K562 (cell line): Measurements from ENCODE around the gene HNMT. TPM values are rescaled to one million over a fixed set of nuclear protein-coding genes. Genes with fewer than 3 reads are reported as not detected.
A peak's percentile ranks its signal among the peaks of the same experiment; 100 is the strongest.

Experiments
- CHD4 ChIP-seq: fragments of 200-600 bp; sonication (generic); IDR thresholded peaks from 3 replicates; pipeline ENCODE4 v1.6.1; 2012; ENCODE audit warnings: low read depth, mild to moderate bottlenecking, mixed read lengths, low read length, inconsistent platforms; ENCODE audit not compliant: insufficient read depth, insufficient replicate concordance, poor library complexity, severe bottlenecking
- E4F1 ChIP-seq: fragments of 250-450 bp; sonication (Bioruptor Pico); IDR thresholded peaks from 2 replicates; pipeline ENCODE4 v1.5.0; 2021; ENCODE audit warnings: mild to moderate bottlenecking, borderline replicate concordance
- ETS1 ChIP-seq: conservative IDR thresholded peaks from 2 replicates; pipeline ENCODE4 v1.6.1; 2011; ENCODE audit warnings: low read depth, mild to moderate bottlenecking, low read length; ENCODE audit not compliant: control insufficient read depth
- HDAC1 ChIP-seq, 2 experiments: fragments of 450-650 bp; IDR thresholded peaks; 2 replicates each; pipeline ENCODE4 v1.6.1; 2016 to 2017; ENCODE audit warnings: inconsistent platforms in 1 of 2, mild to moderate bottlenecking in 1 of 2, moderate library complexity in 1 of 2
- NELFE ChIP-seq: IDR thresholded peaks from 2 replicates; pipeline ENCODE4 v1.6.1; 2011; ENCODE audit warnings: mild to moderate bottlenecking; ENCODE audit not compliant: insufficient read depth, insufficient read length
- NFYB ChIP-seq: IDR thresholded peaks from 2 replicates; pipeline ENCODE4 v1.6.1; 2011; ENCODE audit warnings: mild to moderate bottlenecking, moderate library complexity; ENCODE audit not compliant: insufficient read length; ENCODE audit errors: extremely low read depth
- OTX1 ChIP-seq: fragments of 450-650 bp; formaldehyde crosslinking; IDR thresholded peaks from 2 replicates; pipeline ENCODE4 v1.4.0; 2022; ENCODE audit warnings: mild to moderate bottlenecking
- STAT5B ChIP-seq: fragments of 250-450 bp; sonication (Bioruptor Pico); IDR thresholded peaks from 2 replicates; pipeline ENCODE4 v1.8.0; 2021; ENCODE audit warnings: mild to moderate bottlenecking, inconsistent platforms
- ZFP91 ChIP-seq: sonication (generic); formaldehyde crosslinking; IDR thresholded peaks from 2 replicates; pipeline ENCODE4 v1.8.0; 2022; ENCODE audit warnings: mild to moderate bottlenecking, missing genetic modification reagents
- ZNF212 ChIP-seq: fragments of 450-650 bp; formaldehyde crosslinking; IDR thresholded peaks from 2 replicates; pipeline ENCODE4 v1.4.0; 2020; ENCODE audit warnings: mild to moderate bottlenecking
- ZNF324 ChIP-seq: fragments of 250-450 bp; sonication (Bioruptor Pico); IDR thresholded peaks from 2 replicates; pipeline ENCODE4 v1.4.0; 2020; ENCODE audit warnings: mild to moderate bottlenecking
- ZNF740 ChIP-seq, 3 experiments: fragments of 200-800 bp in 1 of 3; sonication (Bioruptor generic) in 1 of 3; sonication (generic) in 1 of 3; formaldehyde crosslinking in 1 of 3; IDR thresholded peaks; 2 replicates each; pipeline versions ENCODE4 v1.6.1 to v1.8.0; 2016 to 2022; ENCODE audit warnings: mild to moderate bottlenecking in 2 of 3, missing compliant biosample characterization in 2 of 3, missing genetic modification characterization in 2 of 3, missing genetic modification reagents in 1 of 3
- polyA plus RNA-seq, 8 experiments: library from polyadenylated mRNA; depleted of rRNA in 4 of 8; stranded (reverse) in 5 of 8; unstranded in 3 of 8; fragments of >200 nt; fragmentation: Nextera tagmentation in 2 of 8; fragmentation: Illumina TruSeq in 1 of 8; extraction: Ambion mirVana in 2 of 8; extraction: Trizol in 1 of 8; gene quantifications; 2 replicates each; pipeline versions ENCODE4 v1.2.1 to v1.2.3, GENCODE V29; 2011 to 2014; ENCODE audit warnings: inconsistent platforms in 1 of 8, missing spikeins in 1 of 8
- total RNA-seq, 7 experiments: library from RNA; depleted of rRNA in 6 of 7; stranded (reverse); fragments of >200 nt in 6 of 7; fragmentation: Illumina TruSeq in 2 of 7; extraction: Trizol in 2 of 7; gene quantifications; 2 replicates each; pipeline versions ENCODE4 v1.2.1 to v1.2.3, GENCODE V29; 2011 to 2021; ENCODE audit warnings: low replicate concordance in 1 of 7

The HNMT gene
- total and polyA plus RNA-seq, 9 of the 15 experiments (the other 6 are each of a cell fraction or from before 2014, with no cell fraction given) = 3.1 to 10.9 (median 5.3) TPM

- no peak for TF ChIP-seq OTX1
- TF ChIP-seq ZFP91 = no peak
- no peak for TF ChIP-seq CHD4
- no peak for TF ChIP-seq NELFE
- no peak for TF ChIP-seq ZNF324 (CRISPR knock-in tag)
- TF ChIP-seq ETS1 = no peak
- no peak for TF ChIP-seq STAT5B
- TF ChIP-seq ZNF740 (CRISPR knock-in tag; IDR thresholded peaks at IDR 0.05) = no peak
- TF ChIP-seq ZNF740 (tag; IDR thresholded peaks at IDR 0.05) = no peak
- TF ChIP-seq HDAC1 (IDR thresholded peaks at IDR 0.05) = peak in 1 of 2 experiments; percentile 60; a peak in 2 of 4 replicates
- TF ChIP-seq ZNF212 = no peak
- TF ChIP-seq E4F1 = no peak
- TF ChIP-seq NFYB = no peak
These were observed 54.8 kb downstream of the HNMT start (continued) for GRCh38 chr2:138018866-138019688.
